ENCODE results near the gene RNF169. TPM values are rescaled to one million over a fixed set of nuclear protein-coding genes. Genes with fewer than 3 reads are reported as not detected.

The RNF169 gene
- total and polyA plus RNA-seq, 4 donors: 0.60 to 11.0 (median 5.1) TPM

- DNase-seq (ENCODE audit: low spot score): no peak
- H3K36me3 ChIP-seq (ENCODE audit: control insufficient read depth in 4 of 4, insufficient read depth in 3 of 4, low read depth in 1 of 4, low read length in 3 of 4): peaks cover 3 to 49% (median 10%) of the 10 kb centered on the region in 4 donors
- H3K9me3 ChIP-seq (ENCODE audit: control insufficient read depth in 4 of 4, low read length in 3 of 4): no peaks in the 10 kb centered on the region
- TF ChIP-seq JUND (IDR thresholded peaks at IDR 0.05): no peak
- no peak for TF ChIP-seq SP1 (IDR thresholded peaks at IDR 0.05)
- no peak for TF ChIP-seq YY1 (IDR thresholded peaks at IDR 0.05)
- TF ChIP-seq HNF4G (IDR thresholded peaks at IDR 0.05): no peak
- TF ChIP-seq FOXA2 (IDR thresholded peaks at IDR 0.05): no peak
- TF ChIP-seq ZBTB33 (IDR thresholded peaks at IDR 0.05): no peak
- no peak for TF ChIP-seq REST (IDR thresholded peaks at IDR 0.05)
- no peak for TF ChIP-seq GABPA (IDR thresholded peaks at IDR 0.05 in 1 of 2, conservative IDR thresholded peaks at IDR 0.05 in 1 of 2)
- no peak for TF ChIP-seq NR2F2 (IDR thresholded peaks at IDR 0.05)
- no peak for TF ChIP-seq RXRA (IDR thresholded peaks at IDR 0.05)
- TF ChIP-seq CTCF (IDR thresholded peaks at IDR 0.05; ENCODE audit: low read depth, low read length, missing input control): no peak
- no peak for TF ChIP-seq ATF3 (IDR thresholded peaks at IDR 0.05)
- no peak for TF ChIP-seq MAX (IDR thresholded peaks at IDR 0.05)
- TF ChIP-seq EGR1 (IDR thresholded peaks at IDR 0.05; ENCODE audit: low read depth in 2 of 2): no peak
- TF ChIP-seq RAD21 (IDR thresholded peaks at IDR 0.05): no peak
- TF ChIP-seq FOXA1 (IDR thresholded peaks at IDR 0.05): no peak
- TF ChIP-seq HNF4A (conservative IDR thresholded peaks at IDR 0.05): no peak
- TF ChIP-seq TAF1 (conservative IDR thresholded peaks at IDR 0.05): no peak
- no peaks in the 10 kb centered on the region for H3K27me3 ChIP-seq (ENCODE audit: control insufficient read depth in 4 of 4, insufficient read depth in 4 of 4, low read length in 3 of 4)
- WGBS: 94% methylated on average over 1 of the region's 1 CpG
- peaks cover 0 to 4% (median 0%) of the 10 kb centered on the region in 4 donors for H3K4me1 ChIP-seq (ENCODE audit: control insufficient read depth in 4 of 4, insufficient read depth in 4 of 4, low read length in 3 of 4)
- H3K4me3 ChIP-seq (ENCODE audit: low read depth in 1 of 3, low read length in 3 of 3): no peak overlapping the region
- no peak overlapping the region for H3K9ac ChIP-seq (ENCODE audit: low read depth in 1 of 2, low read length in 2 of 2)
- no peak overlapping the region for H3K27ac ChIP-seq (ENCODE audit: low read depth in 1 of 2, low read length in 2 of 2)
Observed at GRCh38 chr11:74847395-74847794, 98.7 kb downstream of the RNF169 start.

All from liver (tissue), 9 donors.